ENCODE measurements around the gene DNAJC3.

DNA sequence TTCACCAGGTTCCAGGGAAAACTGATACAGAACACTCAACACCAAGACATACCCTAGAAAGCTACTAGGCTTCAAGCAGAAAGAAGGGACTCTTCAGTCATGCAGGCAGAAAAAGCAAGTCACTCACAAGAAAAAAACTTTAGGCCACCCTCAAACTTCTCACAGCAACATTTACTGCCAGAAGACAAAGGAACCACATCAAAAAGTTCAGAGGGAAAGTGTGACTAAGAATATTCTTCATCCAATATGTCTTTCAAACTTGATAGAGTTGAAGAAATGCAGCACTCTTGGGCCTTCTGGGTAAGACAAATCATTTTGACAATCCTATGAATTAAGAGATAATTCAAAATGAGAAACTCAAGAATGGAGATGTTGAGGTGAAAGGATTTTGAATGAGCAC, 40.1 kb upstream of the DNAJC3 start:
- TF ChIP-seq, protein P1, sequence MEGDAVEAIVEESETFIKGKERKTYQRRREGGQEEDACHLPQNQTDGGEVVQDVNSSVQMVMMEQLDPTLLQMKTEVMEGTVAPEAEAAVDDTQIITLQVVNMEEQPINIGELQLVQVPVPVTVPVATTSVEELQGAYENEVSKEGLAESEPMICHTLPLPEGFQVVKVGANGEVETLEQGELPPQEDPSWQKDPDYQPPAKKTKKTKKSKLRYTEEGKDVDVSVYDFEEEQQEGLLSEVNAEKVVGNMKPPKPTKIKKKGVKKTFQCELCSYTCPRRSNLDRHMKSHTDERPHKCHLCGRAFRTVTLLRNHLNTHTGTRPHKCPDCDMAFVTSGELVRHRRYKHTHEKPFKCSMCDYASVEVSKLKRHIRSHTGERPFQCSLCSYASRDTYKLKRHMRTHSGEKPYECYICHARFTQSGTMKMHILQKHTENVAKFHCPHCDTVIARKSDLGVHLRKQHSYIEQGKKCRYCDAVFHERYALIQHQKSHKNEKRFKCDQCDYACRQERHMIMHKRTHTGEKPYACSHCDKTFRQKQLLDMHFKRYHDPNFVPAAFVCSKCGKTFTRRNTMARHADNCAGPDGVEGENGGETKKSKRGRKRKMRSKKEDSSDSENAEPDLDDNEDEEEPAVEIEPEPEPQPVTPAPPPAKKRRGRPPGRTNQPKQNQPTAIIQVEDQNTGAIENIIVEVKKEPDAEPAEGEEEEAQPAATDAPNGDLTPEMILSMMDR (IDR thresholded peaks at IDR 0.05), result no peak
- TF ChIP-seq POLR2A (IDR thresholded peaks at IDR 0.05) (no peak), EP300 (IDR thresholded peaks at IDR 0.05) (no peak)
